GM12878 (cell line): ENCODE results near the gene THOC1. TPM values are rescaled to one million over a fixed set of nuclear protein-coding genes. Genes with fewer than 3 reads are reported as not detected.
A peak's percentile ranks its signal among the peaks of the same experiment; 100 is the strongest.

ENCODE experiments used
- ATAC-seq: fragments of 200-7000 bp; cut with Tn5 transposase; 3 replicates; pipeline ENCODE4 v1.9.1; 2020; ENCODE audit warnings: mild to moderate bottlenecking, moderate library complexity
- BruUV-seq: library from RNA; stranded (reverse); fragments of 400-500 nt; replicated peaks from 2 replicates; lab custom pipeline; 2021; lab: Mats Ljungman, UMichigan
- CTCF ChIA-PET: fragments of 300-600 bp; sonication (Branson Sonifier 250); formaldehyde crosslinking; extraction: SDS; loops from one replicate; lab custom pipeline; 2021; ENCODE audit warnings: inconsistent platforms; lab: Yijun Ruan, JAX
- POLR2A ChIA-PET: fragments of 350-600 bp; formaldehyde crosslinking; extraction: SDS; loops from one replicate; lab custom pipeline; 2021; ENCODE audit warnings: inconsistent platforms; lab: Charles Lee
- RAD21 ChIA-PET: fragments of 300-600 bp; sonication (Branson Sonifier 250); formaldehyde crosslinking; loops from one replicate; lab custom pipeline; 2023; ENCODE audit warnings: antibody characterized with exemption; ENCODE audit not compliant: unreplicated experiment; lab: Charles Lee
- SMC1A ChIA-PET: fragments of 300-600 bp; sonication (Branson Sonifier 250); formaldehyde crosslinking; loops from one replicate; lab custom pipeline; 2023; ENCODE audit not compliant: unreplicated experiment, uncharacterized antibody; lab: Charles Lee
- DNase-seq: peaks from one replicate; pipeline ENCODE4 v3.0.0-alpha.2; 2011; ENCODE audit warnings: low read depth, low spot score
- FAIRE-seq: peaks from 3 replicates; lab custom pipeline; 2011; peaks lifted over from hg19 to GRCh38; lab: Jason Lieb, UNC
- H2AFZ ChIP-seq: 2 replicates; pipeline ENCODE4 v1.6.0; 2011; ENCODE audit warnings: low read depth, low read length, control low read depth; ENCODE audit not compliant: control insufficient read depth
- H3K27ac ChIP-seq: 2 replicates; pipeline ENCODE4 v1.5.1; 2011; ENCODE audit warnings: control low read depth; ENCODE audit not compliant: control insufficient read depth, insufficient read depth
- H3K27me3 ChIP-seq, 2 experiments: replicated peaks in 1 of 2; 2 replicates each; pipeline versions ENCODE4 v1.6.0 to v1.6.1; 2011; ENCODE audit warnings: low read length in 1 of 2; ENCODE audit not compliant: control insufficient read depth in 2 of 2, insufficient read depth in 2 of 2
- H3K36me3 ChIP-seq, 2 experiments: 2 replicates each; pipeline ENCODE4 v1.5.1; 2011; ENCODE audit warnings: low read length in 1 of 2; ENCODE audit not compliant: control insufficient read depth in 2 of 2, insufficient read depth in 2 of 2
- H3K4me1 ChIP-seq: 2 replicates; pipeline ENCODE4 v1.6.1; 2011; ENCODE audit warnings: mild to moderate bottlenecking, low read length, moderate library complexity, mixed read lengths; ENCODE audit not compliant: control insufficient read depth, insufficient read depth
- H3K4me2 ChIP-seq: 2 replicates; pipeline ENCODE4 v1.6.0; 2011; ENCODE audit warnings: control low read depth; ENCODE audit not compliant: control insufficient read depth, insufficient read depth
- H3K4me3 ChIP-seq: fragments of 200-600 bp; sonication (generic); 2 replicates; pipeline ENCODE4 v1.5.1; 2016
- H3K79me2 ChIP-seq: 2 replicates; pipeline ENCODE4 v1.6.0; 2011; ENCODE audit warnings: low read length; ENCODE audit not compliant: control insufficient read depth, insufficient read depth
- H3K9ac ChIP-seq: 2 replicates; pipeline ENCODE4 v1.8.0; 2011; ENCODE audit warnings: low read length, control low read depth, mixed read lengths; ENCODE audit not compliant: control insufficient read depth, insufficient read depth
- H3K9me3 ChIP-seq: replicated peaks from 3 replicates; pipeline ENCODE4 v1.5.1; 2011; ENCODE audit warnings: mild to moderate bottlenecking, low read length; ENCODE audit not compliant: control insufficient read depth, insufficient read depth
- H4K20me1 ChIP-seq: 2 replicates; pipeline ENCODE4 v1.6.0; 2011; ENCODE audit not compliant: control insufficient read depth, insufficient read depth
- CBFB ChIP-seq: IDR thresholded peaks from 2 replicates; pipeline ENCODE4 v1.6.1; 2016; ENCODE audit warnings: antibody characterized with exemption, low read depth
- ETV6 ChIP-seq, 2 experiments: fragments of 450-650 bp in 1 of 2; IDR thresholded peaks in 1 of 2; conservative IDR thresholded peaks in 1 of 2; 2 replicates each; pipeline ENCODE4 v1.6.1; 2014; ENCODE audit warnings: antibody characterized with exemption in 1 of 2, borderline replicate concordance in 1 of 2, low read depth in 1 of 2, mild to moderate bottlenecking in 1 of 2, moderate library complexity in 1 of 2
- NFYB ChIP-seq: IDR thresholded peaks from 2 replicates; pipeline ENCODE4 v1.6.1; 2011; ENCODE audit warnings: low read depth, mild to moderate bottlenecking, low read length, improper control_type of control experiment, moderate library complexity; ENCODE audit not compliant: insufficient read depth
- STAT3 ChIP-seq: IDR thresholded peaks from 2 replicates; pipeline ENCODE4 v1.6.1; 2011; ENCODE audit warnings: low read depth, low read length, improper control_type of control experiment
- TCF12 ChIP-seq: IDR thresholded peaks from 2 replicates; pipeline ENCODE4 v1.6.1; 2011; ENCODE audit warnings: low read depth, mild to moderate bottlenecking, low read length
- TCF3 ChIP-seq: IDR thresholded peaks from 2 replicates; pipeline ENCODE4 v1.6.1; 2012; ENCODE audit warnings: low read depth, mild to moderate bottlenecking, low read length, borderline replicate concordance; ENCODE audit not compliant: insufficient read depth
- USF2 ChIP-seq: IDR thresholded peaks from 2 replicates; pipeline ENCODE4 v1.6.1; 2011; ENCODE audit warnings: low read depth, low read length, improper control_type of control experiment, borderline replicate concordance
- WGBS: methylation state at CpG from one replicate; pipeline ENCODE4 v1.1.6; 2016; ENCODE audit warnings: low lambda C conversion rate; ENCODE audit not compliant: insufficient replicate concordance, insufficient coverage; ENCODE audit errors: missing lambda C conversion rate; 5-methylcytosine and 5-hydroxymethylcytosine counted together
- in situ Hi-C: fragments of 300-500 bp; cut with MboI; formaldehyde crosslinking; loops from 9 replicates; pipeline ENCODE4 v1.14.3; 2018; ENCODE audit warnings: mixed read lengths
- intact Hi-C: fragments of 100-400 bp; cut with micrococcal nuclease; formaldehyde crosslinking; loops from one replicate; pipeline ENCODE4 v1.14.2; 2022; ENCODE audit not compliant: unreplicated experiment
- polyA plus RNA-seq, 11 experiments: library from polyadenylated mRNA; depleted of rRNA in 4 of 11; unstranded in 6 of 11; stranded (reverse) in 5 of 11; fragments of >200 nt; fragmentation: Nextera tagmentation in 4 of 11; fragmentation: Illumina TruSeq in 1 of 11; extraction: Ambion mirVana in 4 of 11; extraction: Trizol in 1 of 11; gene quantifications; 1 replicate in 1 of 11; 2 replicates in 10 of 11; pipeline versions ENCODE4 v1.2.1 to v1.2.3, GENCODE V29; 2011 to 2016; ENCODE audit warnings: inconsistent platforms in 2 of 11, missing spikeins in 2 of 11, low read depth in 1 of 11
- total RNA-seq, 4 experiments: library from RNA; depleted of rRNA in 3 of 4; stranded (reverse); fragments of >200 nt in 3 of 4; fragmentation: Illumina TruSeq in 1 of 4; extraction: Trizol in 1 of 4; gene quantifications; 2 replicates each; pipeline versions ENCODE4 v1.2.1 to v1.2.3, GENCODE V29; 2013 to 2021

The THOC1 gene
- total and polyA plus RNA-seq, 10 of the 15 experiments (the other 5 are each of a cell fraction or from before 2014, with no cell fraction given) = 32.8 to 99.8 (median 49.0) TPM

- CTCF ChIA-PET = interaction anchor here (0.8 to 1.2 kb wide), 3 partner anchors 17 to 368 kb away, joined by 3 to 4 read pairs (median 3); partner anchors contain the start of gene THOC1
- WGBS = 87% methylated on average over 4 of the region's 4 CpGs
- DNase-seq (no peak), FAIRE-seq (no peak), ATAC-seq (no peak)
- Histone ChIP-seq H3K36me3 (peaks cover 4 to 16% of the 10 kb centered on the region in 2 experiments), H3K4me3 (no peak overlapping the region), H2AFZ (no peak overlapping the region), H3K27ac (no peak overlapping the region), H3K79me2 (no peaks in the 10 kb centered on the region), H3K27me3 (no peaks in the 10 kb centered on the region), H4K20me1 (no peaks in the 10 kb centered on the region), H3K9me3 (no peaks in the 10 kb centered on the region), H3K9ac (no peak overlapping the region), H3K4me2 (no peak overlapping the region), H3K4me1 (no peaks in the 10 kb centered on the region)
- no TSS peak for BruUV-seq
- in situ Hi-C loops (no loop called here), intact Hi-C loops (no loop called here)
- SMC1A ChIA-PET = interaction anchor here (1.0 to 1.4 kb wide), 3 partner anchors 14 to 20 kb away, joined by 3 to 6 read pairs (median 6); partner anchors contain the start of gene THOC1
- RAD21 ChIA-PET = interaction anchor here (1.7 kb wide), 1 partner anchor 367 kb away, joined by 3 read pairs; no protein-coding TSS in a partner anchor
- POLR2A ChIA-PET = no interaction called here
- no peak for TF ChIP-seq STAT3
- peak; percentile 44; the same call in 1 of the 2 replicates for TF ChIP-seq NFYB
Measured at GRCh38 chr18:248053-248452, 19.8 kb downstream of the THOC1 start.

- in situ Hi-C loops = no loop called here
- peaks cover 2 to 3% of the 10 kb centered on the region in 2 experiments; a peak in 3 of 4 replicates for H3K36me3 ChIP-seq
- H3K79me2 ChIP-seq = no peaks in the 10 kb centered on the region
- RAD21 ChIA-PET = no interaction called here
- TF ChIP-seq ETV6 (conservative IDR thresholded peaks at IDR 0.05 in 1 of 2, IDR thresholded peaks at IDR 0.05 in 1 of 2; ENCODE audit: borderline replicate concordance in 1 of 2, low read depth in 1 of 2) (no peak), CBFB (no peak), TCF12 (no peak), TCF3 (no peak), USF2 (no peak)
- no peak overlapping the region for H3K9ac ChIP-seq
- no peaks in the 10 kb centered on the region for H4K20me1 ChIP-seq
- H3K9me3 ChIP-seq = no peaks in the 10 kb centered on the region
- POLR2A ChIA-PET = no interaction called here
- no peak for ATAC-seq
- no peak overlapping the region for H2AFZ ChIP-seq
- BruUV-seq = no TSS peak
- intact Hi-C loops = no loop called here
- no peaks in the 10 kb centered on the region for H3K27me3 ChIP-seq
- WGBS = 93% methylated on average over 2 of the region's 2 CpGs
- no peaks in the 10 kb centered on the region for H3K4me1 ChIP-seq
- no peak overlapping the region for H3K4me2 ChIP-seq
- CTCF ChIA-PET = no interaction called here
- no peak for DNase-seq
- H3K4me3 ChIP-seq = no peak overlapping the region
- SMC1A ChIA-PET = interaction anchor here (1.2 kb wide), 1 partner anchor 9 kb away, joined by 3 read pairs; no protein-coding TSS in a partner anchor
- H3K27ac ChIP-seq = no peak overlapping the region
- FAIRE-seq = no peak
Measured at GRCh38 chr18:245282-245847, 22.5 kb downstream of the THOC1 start.
